Stimulated activated CD4-positive, alpha-beta T cell treated with anti-CD3 and anti-CD28 coated beads, Interleukin-4, amount 100 ng/mL, for 24 hours (primary cell): ENCODE data around the gene TLK2.
"Not testable (repeated sequence)": the region's sequence is repeated elsewhere in the genome, so short reads cannot be mapped to it uniquely, and the experiment has no call there.

Experiments used
- DNase-seq: peaks from one replicate; pipeline ENCODE4 v3.0.0-alpha.2; 2020

TLK2 gene

GRCh38 chr17:62565817-62566216 is 87.2 kb downstream of the TLK2 start:
- no peak for DNase-seq

- no peak for DNase-seq
These were observed 88.5 kb downstream of the TLK2 start for GRCh38 chr17:62566996-62567578.

GRCh38 chr17:62572488-62572887 is 93.9 kb downstream of the TLK2 start:
- no peak for DNase-seq

- DNase-seq = no peak
These were observed 94.3 kb downstream of the TLK2 start for GRCh38 chr17:62572888-62573401.

- DNase-seq = no peak
These were observed 95.0 kb downstream of the TLK2 start for GRCh38 chr17:62573480-62574117.

GRCh38 chr17:62576382-62576781 is 97.8 kb downstream of the TLK2 start:
- no peak for DNase-seq

DNA sequence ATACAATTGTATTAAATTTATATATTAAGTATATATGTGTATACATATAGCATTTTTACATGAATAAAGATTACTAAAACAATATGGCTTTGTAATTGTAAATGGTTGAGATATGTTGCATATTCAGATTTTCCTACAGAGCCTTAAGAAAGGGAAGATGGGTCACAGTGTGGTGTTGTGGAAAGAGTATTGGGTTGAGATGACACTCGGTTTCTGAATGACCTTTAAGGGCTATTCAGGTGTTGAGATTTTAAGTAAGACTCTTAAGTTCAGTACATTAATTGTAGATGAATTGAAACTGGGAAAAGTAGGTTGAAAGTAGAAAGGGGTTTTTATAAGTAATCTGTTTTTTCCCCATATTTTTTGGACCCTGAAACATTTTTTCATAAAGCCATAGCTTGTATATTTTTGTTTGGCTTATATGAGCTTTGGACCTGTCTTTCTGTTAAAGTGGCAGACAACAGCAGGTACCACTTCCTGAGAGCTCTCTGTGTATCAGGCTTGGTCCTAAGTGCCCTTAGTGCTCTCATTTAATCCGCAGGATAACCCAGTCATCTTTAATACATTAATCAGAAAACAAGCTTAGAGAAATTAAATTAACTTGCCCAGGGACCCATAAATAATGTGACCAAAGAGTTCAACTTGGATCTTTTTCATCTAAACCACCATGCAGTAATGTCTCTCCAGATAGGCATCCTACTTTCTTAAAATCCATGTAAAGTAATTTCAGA is 100.3 kb downstream of the TLK2 start:
- no peak for DNase-seq

DNA sequence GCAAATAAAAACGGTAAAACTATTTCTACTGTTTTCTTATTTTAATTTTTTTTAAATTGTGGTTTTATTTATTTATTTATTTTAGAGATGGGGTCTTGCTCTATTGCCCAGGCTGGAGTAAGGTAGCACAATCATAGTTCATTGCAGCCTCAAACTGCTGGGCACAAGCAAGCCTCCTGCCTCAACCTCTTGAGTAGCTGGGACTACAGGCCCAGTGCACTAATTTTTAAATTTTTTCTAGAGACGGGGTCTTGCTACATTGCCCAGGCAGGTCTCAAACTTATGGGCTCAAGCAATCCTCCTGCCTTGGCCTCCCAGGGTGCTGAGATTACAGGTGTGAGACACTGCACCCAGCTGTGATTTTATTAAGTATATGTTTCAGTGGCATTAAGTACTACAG is 102.3 kb downstream of the TLK2 start:
- no peak for DNase-seq

DNA sequence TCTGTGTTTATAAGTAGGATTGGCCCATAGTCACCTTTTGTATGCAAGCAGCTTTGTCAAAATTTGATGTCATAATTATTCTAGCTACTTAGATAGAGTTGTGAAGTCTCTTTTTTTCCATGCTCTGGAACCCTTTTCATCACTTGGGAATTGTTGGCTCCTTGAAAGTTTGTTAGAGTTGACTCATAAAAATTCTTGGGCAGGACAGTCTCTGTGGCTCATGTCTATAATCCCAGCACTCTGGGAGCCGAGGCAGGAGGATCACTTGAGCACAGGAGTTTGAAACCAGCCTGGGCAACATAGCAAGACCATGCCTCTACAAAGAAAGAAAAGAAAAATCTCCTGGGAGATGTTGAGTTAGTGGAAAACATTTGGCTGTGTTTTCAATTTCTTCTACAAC is 103.1 kb downstream of the TLK2 start:
- no peak for DNase-seq

DNA sequence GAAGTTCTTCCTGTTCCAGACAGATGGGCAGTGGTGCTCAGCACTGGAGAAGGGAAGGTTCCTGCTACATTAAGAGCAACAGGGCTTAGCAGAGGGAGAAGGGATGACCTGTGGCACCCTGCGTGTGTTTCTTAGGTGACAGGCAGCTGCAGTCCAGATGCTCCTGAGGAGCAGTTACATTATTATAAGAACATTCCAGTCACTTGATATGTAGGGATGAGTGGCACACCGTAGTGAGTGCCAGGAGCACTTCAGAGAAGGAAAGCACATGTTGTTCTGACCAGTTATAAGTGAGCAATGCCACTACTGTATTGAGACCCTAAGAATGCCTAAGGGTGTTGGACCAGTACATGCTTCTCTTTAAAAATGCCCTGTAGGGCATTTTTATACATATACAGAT is 108.9 kb downstream of the TLK2 start:
- DNase-seq = no peak

DNA sequence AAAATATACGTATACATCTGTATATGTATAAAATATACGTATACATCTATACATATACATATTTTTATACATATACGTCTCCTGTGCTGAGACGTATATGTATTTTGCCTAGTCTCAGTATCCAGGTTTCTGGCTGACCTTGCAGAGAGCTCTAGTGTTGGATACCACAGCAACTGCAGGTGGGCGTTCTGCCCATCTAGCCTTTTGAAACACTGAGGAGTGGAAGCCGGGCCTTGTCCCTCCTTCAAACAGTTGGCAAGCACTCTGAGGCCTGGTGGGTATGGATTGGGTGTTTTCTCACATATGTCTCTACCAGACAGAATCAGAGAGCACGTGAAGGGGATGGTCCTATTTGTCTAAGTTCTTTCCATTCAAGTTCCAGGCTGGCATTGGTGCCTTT is 109.5 kb downstream of the TLK2 start:
- no peak for DNase-seq

GRCh38 chr17:62591333-62591732 is 112.7 kb downstream of the TLK2 start:
- no peak for DNase-seq

- DNase-seq = not testable (repeated sequence)
These were observed 113.2 kb downstream of the TLK2 start for GRCh38 chr17:62591822-62592221.

DNA sequence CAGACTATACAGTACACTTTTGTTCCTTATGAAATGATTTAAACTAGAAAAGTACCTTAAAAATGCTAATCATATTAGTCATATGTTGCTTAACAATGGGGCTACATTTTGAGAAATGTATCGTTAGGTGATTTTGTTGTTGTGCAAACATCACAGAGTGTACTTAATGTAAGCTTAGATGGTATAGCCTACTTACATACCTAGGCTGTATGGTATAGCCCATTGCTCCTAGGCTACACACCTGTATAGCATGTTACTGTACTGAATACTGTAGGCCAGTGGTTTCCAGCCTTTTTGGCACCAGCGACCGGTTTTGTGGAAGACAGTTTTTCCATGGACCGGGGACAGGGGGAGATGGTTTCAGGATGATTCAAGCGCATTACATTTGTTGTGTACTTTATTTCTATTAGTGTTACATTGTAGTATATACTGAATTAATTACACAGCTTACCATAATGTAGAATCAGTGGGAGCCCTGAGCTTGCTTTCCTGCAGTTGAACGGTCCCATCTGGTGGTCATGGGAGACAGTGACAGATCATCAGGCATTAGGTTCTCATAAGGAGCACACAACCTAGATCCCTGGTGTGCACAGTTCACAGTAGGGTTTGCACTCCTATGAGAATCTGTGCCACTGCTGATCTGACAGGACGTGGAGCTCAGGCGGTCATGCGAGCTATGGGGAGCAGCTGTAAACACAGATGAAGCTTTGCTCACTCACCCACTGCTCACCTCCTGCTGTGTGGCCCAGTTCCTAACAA is 113.9 kb downstream of the TLK2 start:
- DNase-seq = no peak

- DNase-seq = no peak
These were observed 116.9 kb downstream of the TLK2 start for GRCh38 chr17:62595484-62595883.

GRCh38 chr17:62596662-62597061 is 118.0 kb downstream of the TLK2 start:
- no peak for DNase-seq

GRCh38 chr17:62597150-62597549 is 118.5 kb downstream of the TLK2 start:
- DNase-seq = no peak

- DNase-seq = no peak
These were observed 119.3 kb downstream of the TLK2 start for GRCh38 chr17:62597920-62598319.

- no peak for DNase-seq
These were observed 121.5 kb downstream of the TLK2 start for GRCh38 chr17:62599964-62600657.

DNA sequence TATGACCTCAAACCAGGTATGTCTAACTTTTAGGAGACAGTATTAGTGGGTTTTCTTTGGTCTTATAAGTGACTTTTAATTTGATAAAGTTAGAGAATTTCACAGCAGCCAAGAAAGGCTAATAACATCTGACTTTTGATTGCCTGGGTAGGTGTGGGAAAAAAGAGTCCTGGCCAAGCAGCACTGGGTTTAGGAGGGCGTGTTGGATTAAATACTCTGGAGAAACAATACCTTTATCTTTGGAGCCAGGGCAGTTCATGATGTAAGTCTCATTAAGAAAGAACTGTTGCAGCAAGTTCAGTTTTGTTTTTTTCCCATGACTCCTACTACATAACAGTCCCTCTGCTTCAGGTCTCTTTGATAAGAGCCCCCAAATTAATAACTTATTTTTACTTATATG is 122.2 kb downstream of the TLK2 start:
- DNase-seq = no peak

- no peak for DNase-seq
These were observed 122.8 kb downstream of the TLK2 start for GRCh38 chr17:62601471-62601870.

DNA sequence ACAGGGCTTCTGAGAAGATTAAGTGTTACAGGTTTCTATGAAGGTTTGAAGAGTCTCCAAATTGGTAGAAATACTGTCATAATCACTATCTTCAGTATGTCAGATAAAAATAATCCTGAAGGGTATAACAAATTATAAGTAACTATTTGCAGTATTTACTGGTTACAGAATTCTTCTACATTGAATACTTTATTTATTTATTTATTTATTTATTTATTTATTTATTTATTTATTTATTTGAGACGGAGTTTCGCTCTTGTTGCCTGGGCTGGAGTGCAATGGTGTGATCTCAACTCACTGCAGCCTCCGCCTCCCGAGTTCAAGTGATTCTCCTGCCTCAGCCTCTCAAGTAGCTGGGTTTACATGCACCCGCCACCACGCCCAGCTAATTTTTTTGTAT is 125.2 kb downstream of the TLK2 start:
- not testable (repeated sequence) for DNase-seq

DNA sequence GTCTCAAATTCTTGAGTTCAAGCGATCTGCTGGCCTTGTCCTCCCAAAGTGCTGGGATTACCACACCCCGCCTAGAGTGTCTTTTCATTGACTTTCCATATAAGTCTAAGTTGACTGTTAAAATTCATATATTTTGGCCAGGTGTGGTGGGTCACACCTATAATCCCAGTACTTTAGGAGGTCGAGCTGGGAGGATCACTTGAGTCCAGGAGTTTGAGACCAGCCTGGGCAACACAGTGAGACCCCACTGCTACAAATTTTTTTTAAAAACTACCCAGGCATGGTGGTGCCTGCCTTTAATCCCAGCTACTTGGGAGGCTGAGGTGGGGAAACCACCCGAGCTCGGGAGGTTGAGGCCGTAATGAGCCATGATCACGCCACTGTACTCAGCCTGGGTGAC is 127.0 kb downstream of the TLK2 start:
- no peak for DNase-seq
